Measurements from ENCODE around the gene LHFPL3. TPM values are rescaled to one million over a fixed set of nuclear protein-coding genes. Genes with fewer than 3 reads are reported as not detected.
"Not testable (repeated sequence)": the region's sequence is repeated elsewhere in the genome, so short reads cannot be mapped to it uniquely, and the experiment has no call there.

LHFPL3 gene
- total RNA-seq, 1 donor from 2014 or later: not detected

- Mint-ChIP-seq H3K36me3 (ENCODE audit: insufficient read depth) (no peaks in the 10 kb centered on the region), H3K27me3 (peaks cover 5% of the 10 kb centered on the region), H3K9me3 (ENCODE audit: low read depth) (peaks cover 5% of the 10 kb centered on the region), H3K27ac (no peak overlapping the region), H3K4me1 (ENCODE audit: low read depth) (no peaks in the 10 kb centered on the region), H3K4me3 (ENCODE audit: low read depth) (no peak overlapping the region)
- no peak for TF ChIP-seq CTCF (IDR thresholded peaks at IDR 0.05; ENCODE audit: unreplicated experiment)
- DNase-seq (ENCODE audit: low spot score, unreplicated experiment): no peak
Observed at GRCh38 chr7:104550362-104550761, 222.0 kb downstream of the LHFPL3 start.

- no peaks in the 10 kb centered on the region for H3K27me3 Mint-ChIP-seq
- H3K4me1 Mint-ChIP-seq (ENCODE audit: low read depth): no peaks in the 10 kb centered on the region
- H3K36me3 Mint-ChIP-seq (ENCODE audit: insufficient read depth): no peaks in the 10 kb centered on the region
- no peak overlapping the region for H3K4me3 Mint-ChIP-seq (ENCODE audit: low read depth)
- DNase-seq (ENCODE audit: low spot score, unreplicated experiment): no peak
- H3K9me3 Mint-ChIP-seq (ENCODE audit: low read depth): peaks cover 12% of the 10 kb centered on the region
- no peak for TF ChIP-seq CTCF (IDR thresholded peaks at IDR 0.05; ENCODE audit: unreplicated experiment)
- no peak overlapping the region for H3K27ac Mint-ChIP-seq
Observed at GRCh38 chr7:104551226-104551625, 222.8 kb downstream of the LHFPL3 start.

- Mint-ChIP-seq H3K27ac (no peak overlapping the region), H3K27me3 (no peaks in the 10 kb centered on the region), H3K36me3 (ENCODE audit: insufficient read depth) (peaks cover 1% of the 10 kb centered on the region), H3K4me3 (ENCODE audit: low read depth) (no peak overlapping the region), H3K4me1 (ENCODE audit: low read depth) (no peaks in the 10 kb centered on the region), H3K9me3 (ENCODE audit: low read depth) (peaks cover 18% of the 10 kb centered on the region)
- peak; percentile 64 for DNase-seq (ENCODE audit: low spot score, unreplicated experiment)
- TF ChIP-seq CTCF (IDR thresholded peaks at IDR 0.05; ENCODE audit: unreplicated experiment): no peak
Observed at GRCh38 chr7:104552102-104552501, 223.7 kb downstream of the LHFPL3 start.

- H3K4me3 Mint-ChIP-seq (ENCODE audit: low read depth): no peak overlapping the region
Observed at GRCh38 chr7:104553074-104553473, 224.7 kb downstream of the LHFPL3 start.

GRCh38 chr7:104563350-104563901 is 235.0 kb downstream of the LHFPL3 start:
- not testable (repeated sequence) for H3K4me1 Mint-ChIP-seq (ENCODE audit: low read depth); DNase-seq (ENCODE audit: low spot score, unreplicated experiment); H3K27ac Mint-ChIP-seq; H3K36me3 Mint-ChIP-seq (ENCODE audit: insufficient read depth); H3K27me3 Mint-ChIP-seq; H3K9me3 Mint-ChIP-seq (ENCODE audit: low read depth); H3K4me3 Mint-ChIP-seq (ENCODE audit: low read depth)

More at GRCh38 chr7:104553074-104553473, 224.7 kb downstream of the LHFPL3 start:
- Mint-ChIP-seq H3K4me1 (ENCODE audit: low read depth) (no peaks in the 10 kb centered on the region), H3K27ac (no peak overlapping the region), H3K27me3 (no peaks in the 10 kb centered on the region), H3K9me3 (ENCODE audit: low read depth) (peaks cover 20% of the 10 kb centered on the region), H3K36me3 (ENCODE audit: insufficient read depth) (peaks cover 2% of the 10 kb centered on the region)
- no peak for DNase-seq (ENCODE audit: low spot score, unreplicated experiment)
- TF ChIP-seq CTCF (IDR thresholded peaks at IDR 0.05; ENCODE audit: unreplicated experiment): no peak

- Mint-ChIP-seq H3K4me3 (ENCODE audit: low read depth) (no peak overlapping the region), H3K9me3 (ENCODE audit: low read depth) (no peaks in the 10 kb centered on the region), H3K27ac (no peak overlapping the region), H3K36me3 (ENCODE audit: insufficient read depth) (no peaks in the 10 kb centered on the region), H3K27me3 (peaks cover 19% of the 10 kb centered on the region), H3K4me1 (ENCODE audit: low read depth) (no peaks in the 10 kb centered on the region)
- no peak for DNase-seq (ENCODE audit: low spot score, unreplicated experiment)
- no peak for TF ChIP-seq CTCF (IDR thresholded peaks at IDR 0.05; ENCODE audit: unreplicated experiment)
Observed at GRCh38 chr7:104569751-104570150, 241.3 kb downstream of the LHFPL3 start.
